ENCODE measurements around the gene RAD51B. TPM values are rescaled to one million over a fixed set of nuclear protein-coding genes. Genes with fewer than 3 reads are reported as not detected.

Gene RAD51B
- total RNA-seq, 1 donor from 2014 or later, result 3.3 TPM

DNA sequence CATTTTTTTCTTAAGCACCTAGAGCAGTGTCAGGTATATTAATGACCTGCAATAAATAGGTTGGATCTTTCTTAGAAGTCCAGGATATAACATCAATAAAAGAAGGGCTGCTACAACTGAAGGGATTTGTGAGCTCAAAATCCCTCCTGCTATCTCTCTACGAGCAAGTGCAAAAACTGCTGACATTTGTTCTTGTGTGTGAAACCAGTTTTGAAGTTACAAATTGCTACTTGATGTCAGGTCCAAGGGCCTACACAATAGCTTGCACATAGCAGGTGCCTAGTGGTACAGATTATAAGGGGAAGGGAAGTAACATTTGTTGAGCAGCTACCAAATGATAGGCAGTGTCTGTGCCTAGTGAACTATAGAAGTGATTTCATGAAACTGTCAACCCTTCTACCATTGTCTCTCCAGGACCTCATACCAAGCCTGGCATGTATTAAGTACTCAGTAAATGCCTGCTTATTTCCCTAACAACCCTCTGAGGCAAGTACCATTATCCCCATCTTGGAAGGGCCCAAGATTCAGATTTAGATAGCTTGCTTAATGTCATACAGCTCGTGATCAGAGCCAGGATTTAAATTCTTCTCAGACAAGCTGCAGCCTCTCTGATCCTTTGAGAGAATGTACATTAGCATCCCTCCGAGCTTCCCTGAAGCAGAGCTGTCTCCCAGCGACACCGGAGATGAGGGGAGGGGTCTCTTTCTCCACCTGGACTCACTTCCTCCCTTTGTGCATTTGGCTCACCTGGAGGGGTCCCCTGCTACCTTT is 673.0 kb downstream of the RAD51B start:
- ATAC-seq, result no peak
- no peak for DNase-seq (ENCODE audit: low spot score)

DNA sequence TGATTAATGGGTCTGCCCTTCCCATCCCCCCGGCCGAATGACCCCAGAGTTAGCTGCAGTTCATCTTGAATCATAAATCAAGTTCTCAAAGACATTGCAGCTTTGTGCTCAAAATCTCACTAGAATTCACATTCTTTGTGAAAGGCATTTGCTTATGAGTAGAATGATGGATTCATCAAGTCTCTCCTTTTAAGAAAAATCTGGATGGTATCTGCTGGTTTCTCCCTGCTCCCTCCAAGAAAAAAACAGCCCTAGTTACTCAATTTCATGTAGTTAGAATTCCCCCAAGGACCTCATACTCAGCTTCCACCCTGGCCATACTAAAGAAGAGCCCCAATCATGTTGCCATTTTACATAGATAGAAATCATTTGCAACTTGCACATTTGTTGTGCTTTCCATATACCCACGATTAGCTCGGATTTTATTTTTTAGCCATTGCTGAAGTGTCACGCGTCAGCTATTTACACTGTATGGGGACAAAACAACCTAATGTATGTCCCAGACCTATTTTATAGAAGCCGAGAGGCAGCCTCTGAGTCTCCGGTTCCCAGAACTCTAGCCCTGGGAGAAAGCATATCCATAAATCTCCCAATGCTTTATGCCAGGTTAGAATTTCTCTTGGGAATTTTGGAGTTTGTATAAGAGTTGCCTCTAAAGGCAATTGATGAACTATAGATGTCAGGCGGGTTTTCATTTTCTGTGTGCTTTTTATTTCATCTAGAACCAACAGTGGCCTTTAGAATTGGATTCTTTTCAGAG is 673.8 kb downstream of the RAD51B start:
- DNase-seq (ENCODE audit: low spot score) (no peak), ATAC-seq (no peak)

- DNase-seq (ENCODE audit: low spot score), result no peak
- ATAC-seq, result peak; percentile 25
Measured at GRCh38 chr14:68495101-68496039, 675.8 kb downstream of the RAD51B start.

- ATAC-seq (no peak), DNase-seq (ENCODE audit: low spot score) (no peak)
Measured at GRCh38 chr14:68497011-68497410, 677.4 kb downstream of the RAD51B start.

GRCh38 chr14:68499451-68499850 is 679.9 kb downstream of the RAD51B start:
- no peak for DNase-seq (ENCODE audit: low spot score)
- ATAC-seq, result no peak

GRCh38 chr14:68501171-68501570 is 681.6 kb downstream of the RAD51B start:
- ATAC-seq (peak; percentile 62), DNase-seq (ENCODE audit: low spot score) (no peak)

DNA sequence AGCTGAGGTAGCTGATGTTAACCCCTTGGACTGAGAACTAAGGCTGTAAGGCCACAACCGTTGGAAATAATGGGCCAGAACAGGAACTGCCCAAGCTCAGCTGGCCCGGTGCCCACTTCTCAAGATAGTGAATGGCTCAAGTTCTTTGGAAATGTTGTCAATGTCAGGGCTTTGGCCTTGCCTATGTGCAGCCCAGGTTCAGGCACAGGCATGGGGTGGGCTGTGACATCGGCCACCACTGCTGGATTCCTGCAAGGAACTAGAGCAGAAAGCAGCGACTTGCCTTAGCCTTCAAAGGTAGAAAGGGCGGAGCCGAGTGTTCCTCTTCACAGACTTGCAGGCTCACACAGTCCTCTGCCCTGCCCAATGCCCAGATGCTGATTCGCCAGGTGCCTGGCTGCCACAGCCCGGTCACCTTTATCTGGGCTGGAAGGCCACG is 682.1 kb downstream of the RAD51B start:
- peak; percentile 42 for ATAC-seq
- no peak for DNase-seq (ENCODE audit: low spot score)

DNA sequence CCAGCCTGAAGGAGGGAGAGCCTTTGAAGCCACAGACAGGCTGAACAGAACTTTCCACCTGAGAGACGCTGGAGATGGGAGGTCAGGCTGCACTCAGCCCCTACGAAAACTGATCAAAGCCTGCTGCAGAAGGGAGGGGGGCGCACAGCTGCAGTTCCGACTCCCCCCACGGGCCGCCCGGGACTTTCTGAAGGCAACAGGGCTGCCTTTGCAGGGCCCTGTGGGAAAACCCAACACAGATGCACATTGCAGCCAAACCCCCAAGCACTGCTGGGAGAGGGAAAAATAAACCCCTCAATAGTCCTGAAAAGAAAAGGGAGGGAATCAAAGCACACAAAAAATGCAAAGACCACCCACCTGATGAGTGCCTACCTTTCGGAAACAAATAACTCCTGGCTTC is 682.7 kb downstream of the RAD51B start:
- ATAC-seq (no peak), DNase-seq (ENCODE audit: low spot score) (no peak)

DNA sequence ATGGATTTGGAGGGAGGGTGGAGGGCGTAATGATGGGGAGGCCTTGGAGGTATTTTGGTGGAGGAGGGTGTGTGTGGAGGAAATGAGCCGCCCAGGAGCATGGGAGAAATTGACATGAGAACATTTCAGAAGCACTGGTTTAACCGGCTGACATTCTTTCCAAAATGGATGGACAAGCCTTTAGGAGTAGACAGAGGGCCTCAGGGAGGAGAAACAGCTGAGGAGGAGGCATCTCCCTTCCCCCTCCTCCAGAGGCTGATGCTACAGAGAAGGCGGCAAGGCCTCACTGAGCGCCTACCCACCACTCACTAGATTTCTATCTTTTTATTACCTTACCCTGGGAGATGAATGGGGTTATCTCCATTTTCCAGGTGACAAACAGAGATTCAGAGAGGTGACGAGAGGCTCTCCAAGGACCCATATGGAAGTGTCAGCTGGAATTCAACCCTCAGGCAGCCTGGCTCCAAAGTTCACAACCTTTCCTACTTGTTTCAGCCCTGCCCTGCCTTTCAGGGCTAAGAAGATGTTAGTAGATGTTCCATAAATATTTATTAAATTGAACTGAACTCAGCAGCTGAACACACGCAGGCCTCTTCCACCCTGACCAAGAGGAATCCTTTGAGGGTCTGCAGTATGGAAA is 683.7 kb downstream of the RAD51B start:
- no peak for ATAC-seq
- no peak for DNase-seq (ENCODE audit: low spot score)

GRCh38 chr14:68504861-68505260 is 685.3 kb downstream of the RAD51B start:
- no peak for ATAC-seq
- no peak for DNase-seq (ENCODE audit: low spot score)

DNA sequence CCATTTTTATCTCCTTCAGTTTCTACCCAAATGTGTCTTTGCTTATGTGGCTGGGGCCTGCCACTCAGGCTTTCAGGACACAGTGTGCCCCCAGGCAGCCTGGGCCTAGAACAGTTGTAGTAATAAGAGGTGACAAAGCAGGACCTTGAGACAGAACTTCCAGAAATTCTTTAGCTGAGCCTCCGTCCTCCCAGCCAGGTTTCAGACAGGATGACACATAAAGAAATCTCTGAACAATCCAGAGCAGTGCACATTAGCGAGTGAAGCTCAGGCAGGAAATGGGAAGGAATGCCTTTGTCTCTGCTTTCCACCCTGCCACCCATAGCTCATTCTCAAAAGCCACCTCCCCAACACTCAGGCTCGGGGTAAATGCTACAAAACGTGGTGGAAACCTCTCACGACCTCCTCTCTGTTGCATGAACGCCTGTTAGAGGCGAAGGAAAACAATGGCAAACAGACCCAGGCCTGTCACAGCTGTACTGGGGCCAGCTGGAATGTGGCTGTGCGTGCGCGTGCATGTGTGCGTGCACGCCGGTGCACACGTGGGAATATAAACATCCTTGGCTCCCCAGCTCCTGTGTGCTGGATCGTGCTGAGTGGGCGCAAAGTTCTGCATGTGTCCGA is 686.6 kb downstream of the RAD51B start:
- DNase-seq (ENCODE audit: low spot score), result no peak
- ATAC-seq, result peak; percentile 14

DNA sequence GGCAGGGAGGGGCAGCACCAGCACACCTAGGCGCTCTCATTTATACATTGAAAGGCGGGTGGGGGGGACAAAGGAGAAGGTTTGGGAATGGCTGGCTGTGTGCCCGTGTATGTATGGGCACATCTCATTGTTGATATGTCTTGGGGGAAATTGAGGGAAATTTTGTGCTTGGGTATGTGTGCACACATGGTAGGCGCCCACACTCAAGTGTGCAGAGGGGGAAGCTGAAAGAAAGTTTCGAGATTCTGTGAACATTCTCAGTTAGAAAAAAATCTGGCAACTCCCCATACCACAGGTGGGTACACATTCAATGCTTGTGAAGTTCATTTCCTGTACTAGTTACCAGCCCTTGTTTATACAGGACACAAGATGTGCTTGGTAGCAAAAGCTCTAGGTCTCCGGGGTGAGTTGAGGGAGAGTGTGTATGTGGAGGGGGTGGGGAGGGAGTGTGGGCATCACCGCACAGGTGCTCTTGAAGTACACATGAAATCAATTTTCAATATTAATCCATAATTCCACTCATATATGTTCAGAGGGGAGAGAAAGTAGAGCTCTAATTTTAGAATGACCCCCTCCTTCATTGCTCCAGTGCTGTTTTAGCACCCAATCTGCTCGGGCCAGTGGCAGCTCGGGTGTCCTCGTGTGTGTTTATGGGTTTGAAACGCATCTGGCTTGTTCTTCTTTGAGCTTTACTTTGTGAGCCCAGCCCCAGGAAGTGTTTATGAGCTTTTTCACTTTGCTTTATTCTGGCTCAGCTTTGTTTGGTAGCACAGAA is 687.3 kb downstream of the RAD51B start:
- DNase-seq (ENCODE audit: low spot score) (no peak), ATAC-seq (no peak)

GRCh38 chr14:68507544-68508081 is 688.0 kb downstream of the RAD51B start:
- DNase-seq (ENCODE audit: low spot score) (no peak), ATAC-seq (no peak)

DNA sequence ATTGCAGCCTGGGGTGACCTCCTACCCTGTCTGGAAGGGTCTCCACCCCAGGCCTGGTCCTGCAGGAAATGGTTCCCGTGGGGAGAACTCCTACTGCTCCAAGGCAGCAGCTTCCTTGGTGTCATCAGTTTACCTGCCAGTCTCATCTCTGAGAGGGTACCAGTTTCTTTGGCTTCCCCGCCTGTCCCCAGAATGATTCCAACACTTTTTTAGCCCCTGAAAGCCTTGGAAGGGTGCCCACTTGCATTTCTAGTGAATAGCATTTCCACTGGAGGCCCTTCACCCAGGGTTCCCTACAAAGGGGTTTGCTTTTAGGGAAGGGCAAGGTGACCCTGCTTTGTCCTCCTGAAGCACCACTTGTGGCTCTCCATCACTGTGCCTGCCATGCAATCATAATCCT is 689.0 kb downstream of the RAD51B start:
- ATAC-seq (no peak), DNase-seq (ENCODE audit: low spot score) (no peak)

DNA sequence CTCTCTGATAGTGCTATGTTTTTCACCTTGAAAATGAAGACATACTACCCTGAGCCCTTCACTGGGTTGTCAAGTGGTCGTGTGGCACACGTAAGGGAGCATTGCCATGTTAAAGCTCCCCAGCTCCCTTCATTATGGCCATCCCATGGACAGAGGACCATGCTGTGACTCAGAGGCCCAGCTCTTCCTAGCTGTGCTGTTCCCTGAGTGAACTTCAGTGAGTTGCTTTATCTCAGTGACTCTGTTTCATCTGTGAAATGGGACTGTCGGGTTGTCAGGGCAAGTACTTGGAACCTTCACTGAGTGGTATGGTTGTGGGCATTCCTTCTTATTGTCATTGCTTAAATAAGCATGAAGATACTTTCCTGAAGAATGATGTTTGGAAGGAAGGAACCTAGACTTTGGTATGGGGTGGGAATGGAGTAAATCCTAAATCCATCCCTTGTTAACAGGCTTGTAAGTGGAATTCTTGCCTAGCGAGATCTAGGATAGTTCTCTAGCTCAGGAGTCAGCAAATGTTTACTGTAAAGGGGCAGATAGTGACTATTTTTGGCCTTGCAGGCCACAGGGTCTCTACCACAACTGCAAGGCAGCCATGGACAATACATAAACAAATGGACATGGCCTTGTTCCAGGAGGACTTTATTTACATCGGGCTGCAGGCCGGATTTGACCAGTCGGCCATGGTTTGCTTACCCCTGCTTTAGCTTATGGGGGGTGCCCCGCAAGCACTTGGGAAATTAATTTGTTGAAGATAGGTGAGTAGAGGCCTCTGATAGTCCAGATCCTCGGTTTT is 689.8 kb downstream of the RAD51B start:
- ATAC-seq (no peak), DNase-seq (ENCODE audit: low spot score) (no peak)

- DNase-seq (ENCODE audit: low spot score) (no peak), ATAC-seq (no peak)
Measured at GRCh38 chr14:68510201-68511128, 690.9 kb downstream of the RAD51B start.

Data from left lobe of liver (tissue), 2 donors.